NT2/D1 (cell line): ENCODE results near the gene ZDHHC3.

Experiments
- SUZ12 ChIP-seq: IDR thresholded peaks from 2 replicates; pipeline ENCODE4 v1.6.1; 2011; ENCODE audit not compliant: insufficient read length, insufficient read depth; ENCODE audit errors: extremely low read depth
- YY1 ChIP-seq: IDR thresholded peaks from 2 replicates; pipeline ENCODE4 v1.6.1; 2011; ENCODE audit not compliant: insufficient read length, insufficient read depth
- ZNF274 ChIP-seq: IDR thresholded peaks from 2 replicates; pipeline ENCODE4 v1.6.1; 2011; ENCODE audit warnings: mild to moderate bottlenecking, low read depth, low read length

DNA sequence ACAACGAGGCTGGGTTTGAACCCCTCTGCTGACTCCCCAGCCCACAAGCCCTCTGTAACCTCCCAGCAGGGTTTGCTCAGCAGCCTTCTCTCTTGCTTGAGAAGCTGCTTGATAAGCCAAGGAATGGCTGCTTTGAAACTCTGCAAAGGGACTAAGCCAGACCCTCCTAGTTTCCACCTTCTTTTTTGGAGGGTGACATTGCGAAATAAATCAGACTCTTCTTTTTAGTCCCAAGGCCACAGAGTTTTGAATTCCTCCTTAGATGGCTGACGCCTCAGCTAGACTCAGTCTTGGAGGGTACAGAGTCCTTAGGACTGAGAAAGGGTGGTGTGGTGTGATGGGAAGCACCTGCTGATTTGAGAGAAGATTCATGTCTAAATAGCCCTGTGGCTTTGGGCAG is 100.4 kb downstream of the ZDHHC3 start:
- TF ChIP-seq SUZ12 (no peak), ZNF274 (no peak), YY1 (no peak)
